GM23338 (cell line): ENCODE measurements around the gene FHOD1. TPM values are rescaled to one million over a fixed set of nuclear protein-coding genes. Genes with fewer than 3 reads are reported as not detected.

Experiments
- ATAC-seq: fragments of 200-7000 bp; cut with Tn5 transposase; 3 replicates; pipeline ENCODE4 v1.9.1; 2020
- DNase-seq: peaks from one replicate; pipeline ENCODE4 v3.0.0-alpha.2; 2015; ENCODE audit warnings: low spot score
- H2AFZ ChIP-seq: fragments of 200-600 bp; sonication (generic); 2 replicates; pipeline ENCODE4 v1.8.0; 2016; ENCODE audit warnings: antibody characterized with exemption, mild to moderate bottlenecking, moderate library complexity
- H3F3A ChIP-seq: fragments of 200-600 bp; sonication (generic); replicated peaks from 2 replicates; pipeline ENCODE4 v1.8.0; 2017; ENCODE audit warnings: antibody characterized with exemption, mixed run types, low read depth
- H3K27ac ChIP-seq: fragments of 200-600 bp; sonication (generic); 2 replicates; pipeline ENCODE4 v1.6.1; 2016; ENCODE audit warnings: low read depth
- H3K27me3 ChIP-seq: fragments of 200-600 bp; sonication (generic); 2 replicates; pipeline ENCODE4 v1.8.0; 2016; ENCODE audit warnings: mild to moderate bottlenecking, mixed run types, moderate library complexity; ENCODE audit not compliant: insufficient read depth
- H3K36me3 ChIP-seq: fragments of 200-600 bp; sonication (generic); 2 replicates; pipeline ENCODE4 v1.8.0; 2016; ENCODE audit warnings: mild to moderate bottlenecking; ENCODE audit not compliant: insufficient read depth
- H3K4me1 ChIP-seq: fragments of 200-600 bp; sonication (generic); 2 replicates; pipeline ENCODE4 v1.8.0; 2016; ENCODE audit warnings: mild to moderate bottlenecking, moderate library complexity; ENCODE audit not compliant: insufficient read depth
- H3K4me2 ChIP-seq: fragments of 200-600 bp; sonication (generic); 2 replicates; pipeline ENCODE4 v1.7.1; 2017; ENCODE audit warnings: mixed run types
- H3K4me3 ChIP-seq: fragments of 200-600 bp; sonication (generic); 2 replicates; pipeline ENCODE4 v1.6.1; 2016; ENCODE audit warnings: mixed run types
- H3K79me2 ChIP-seq: fragments of 200-600 bp; sonication (generic); replicated peaks from 2 replicates; pipeline ENCODE4 v1.8.0; 2017; ENCODE audit warnings: mild to moderate bottlenecking; ENCODE audit not compliant: insufficient read depth
- H3K9me2 ChIP-seq: fragments of 200-600 bp; sonication (generic); 2 replicates; pipeline ENCODE4 v1.8.0; 2017; ENCODE audit not compliant: insufficient read depth
- H4K20me1 ChIP-seq: fragments of 200-600 bp; sonication (generic); replicated peaks from 2 replicates; pipeline ENCODE4 v1.8.0; 2017; ENCODE audit warnings: mild to moderate bottlenecking; ENCODE audit not compliant: insufficient read depth
- H3K27ac Mint-ChIP-seq: 2 replicates; pipeline ENCODE4 v1.8.0; 2020; ENCODE audit warnings: inconsistent platforms, mild to moderate bottlenecking, moderate library complexity, mixed read lengths
- H3K27me3 Mint-ChIP-seq: 3 replicates; pipeline ENCODE4 v1.8.0; 2022; ENCODE audit warnings: low read depth, mild to moderate bottlenecking, moderate library complexity, mixed read lengths, inconsistent platforms; ENCODE audit not compliant: insufficient read depth, poor library complexity
- H3K36me3 Mint-ChIP-seq: 3 replicates; pipeline ENCODE4 v1.8.0; 2021; ENCODE audit warnings: low read depth, mild to moderate bottlenecking, inconsistent platforms, moderate library complexity, mixed read lengths
- H3K4me1 Mint-ChIP-seq: 3 replicates; pipeline ENCODE4 v1.8.0; 2020; ENCODE audit warnings: mild to moderate bottlenecking, inconsistent platforms, mixed read lengths
- H3K4me3 Mint-ChIP-seq: 3 replicates; pipeline ENCODE4 v1.8.0; 2021; ENCODE audit warnings: moderate library complexity, mild to moderate bottlenecking, inconsistent platforms, mixed read lengths
- H3K9me3 Mint-ChIP-seq: 3 replicates; pipeline ENCODE4 v1.8.0; 2020; ENCODE audit warnings: moderate library complexity, mild to moderate bottlenecking, inconsistent platforms, mixed read lengths
- CREB1 ChIP-seq: fragments of 250-450 bp; sonication (Bioruptor Pico); IDR thresholded peaks from 2 replicates; pipeline ENCODE4 v1.5.0; 2020; ENCODE audit warnings: low read depth, mild to moderate bottlenecking, moderate library complexity
- EZH2 ChIP-seq: fragments of 200-600 bp; sonication (generic); IDR thresholded peaks from one replicate; pipeline ENCODE4 v1.8.0; 2017; ENCODE audit warnings: antibody characterized with exemption, mild to moderate bottlenecking, low read depth; ENCODE audit not compliant: unreplicated experiment
- EZH2phosphoT487 ChIP-seq: fragments of 200-600 bp; sonication (generic); IDR thresholded peaks from one replicate; pipeline ENCODE4 v1.8.1; 2018; ENCODE audit warnings: antibody characterized with exemption; ENCODE audit not compliant: unreplicated experiment
- JUNB ChIP-seq: IDR thresholded peaks from one replicate; pipeline ENCODE4 v1.6.1; 2016; ENCODE audit warnings: antibody characterized with exemption; ENCODE audit not compliant: unreplicated experiment
- NANOG ChIP-seq: IDR thresholded peaks from 2 replicates; pipeline ENCODE4 v1.6.1; 2016; ENCODE audit warnings: antibody characterized with exemption, borderline replicate concordance
- POLR2AphosphoS5 ChIP-seq: IDR thresholded peaks from 2 replicates; pipeline ENCODE4 v1.6.1; 2016; ENCODE audit warnings: antibody characterized with exemption, low read depth
- STAT1 ChIP-seq: IDR thresholded peaks from one replicate; pipeline ENCODE4 v1.6.1; 2016; ENCODE audit warnings: antibody characterized with exemption; ENCODE audit not compliant: unreplicated experiment
- ZNF114 ChIP-seq: fragments of 250-450 bp; sonication (Bioruptor Pico); IDR thresholded peaks from 2 replicates; pipeline ENCODE4 v1.5.0; 2020; ENCODE audit warnings: mild to moderate bottlenecking, moderate library complexity
- ZNF331 ChIP-seq: fragments of 250-450 bp; sonication (Bioruptor Pico); IDR thresholded peaks from 2 replicates; pipeline ENCODE4 v1.5.0; 2020; ENCODE audit warnings: low read depth, mild to moderate bottlenecking, moderate library complexity
- polyA plus RNA-seq: library from polyadenylated mRNA; unstranded; fragments of >200 nt; fragmentation: Nextera tagmentation; extraction: Ambion mirVana; gene quantifications from 2 replicates; pipeline ENCODE4 v1.2.1, GENCODE V29; 2016
- total RNA-seq: library from RNA; depleted of rRNA; stranded (reverse); fragments of >200 nt; shearing (Covaris generic); gene quantifications from 2 replicates; pipeline ENCODE4 v1.2.3, GENCODE V29; 2014
- TF ChIP-seq, protein P1 (sequence below), 2 experiments: fragments of 200-600 bp in 1 of 2; sonication (generic) in 1 of 2; conservative IDR thresholded peaks; 2 replicates each; pipeline versions ENCODE4 v1.5.1 to v1.6.1; 2016 to 2017; ENCODE audit warnings: antibody characterized with exemption in 2 of 2, low read depth in 2 of 2, mild to moderate bottlenecking in 2 of 2, moderate library complexity in 1 of 2
- TF ChIP-seq, protein P2 (sequence below): fragments of 250-450 bp; sonication (Bioruptor Pico); IDR thresholded peaks from 2 replicates; pipeline ENCODE4 v1.5.0; 2020; ENCODE audit warnings: mild to moderate bottlenecking, moderate library complexity
- TF ChIP-seq, protein P3 (sequence below): IDR thresholded peaks from 2 replicates; pipeline ENCODE4 v1.6.1; 2016; ENCODE audit warnings: antibody characterized with exemption

Gene FHOD1
- total and polyA plus RNA-seq, 2 experiments from 2014 or later: 26.2 to 52.7 TPM

DNA sequence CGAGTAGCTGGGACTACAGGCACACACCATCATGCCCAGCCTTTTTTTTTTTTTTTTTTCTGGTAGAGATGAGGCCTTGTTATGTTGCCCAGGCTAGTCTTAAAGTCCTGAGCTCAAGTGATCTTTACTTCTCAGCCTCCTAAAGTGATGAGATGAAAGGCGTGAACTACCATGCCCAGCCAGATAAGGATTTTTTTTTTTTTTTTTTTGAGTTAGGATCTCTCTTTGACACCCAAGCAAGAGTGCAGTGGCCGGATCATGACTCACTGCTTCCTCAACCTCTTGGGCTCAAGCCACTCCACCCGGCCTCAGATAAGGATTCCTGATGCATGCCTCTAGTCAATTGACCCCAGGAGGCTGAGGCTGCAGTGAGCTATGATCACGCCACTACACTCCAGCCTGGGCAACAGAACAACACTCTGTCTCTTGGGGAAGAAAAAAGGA lies 20.9 kb upstream of the FHOD1 start:
- Mint-ChIP-seq H3K4me3 (no peak overlapping the region), H3K27me3 (peaks cover 17% of the 10 kb centered on the region), H3K36me3 (no peaks in the 10 kb centered on the region; the same call in 2 of the 3 replicates), H3K9me3 (no peaks in the 10 kb centered on the region), H3K27ac (no peak overlapping the region), H3K4me1 (no peaks in the 10 kb centered on the region; the same call in 2 of the 3 replicates)
- TF ChIP-seq STAT1: no peak
- TF ChIP-seq ZNF331 (CRISPR knock-in tag): no peak
- TF ChIP-seq CREB1 (CRISPR knock-in tag): no peak
- Histone ChIP-seq H2AFZ (no peak overlapping the region), H3K9me2 (no peaks in the 10 kb centered on the region), H3K27me3 (no peaks in the 10 kb centered on the region), H3K4me3 (no peak overlapping the region), H3K36me3 (no peaks in the 10 kb centered on the region), H3K79me2 (no peaks in the 10 kb centered on the region), H3K4me2 (no peak overlapping the region), H3F3A (no peaks in the 10 kb centered on the region), H3K4me1 (peaks cover 7% of the 10 kb centered on the region; the same call in 1 of the 2 replicates), H3K27ac (no peak overlapping the region), H4K20me1 (peaks cover 3% of the 10 kb centered on the region)
- ATAC-seq: no peak
- no peak for DNase-seq

DNA sequence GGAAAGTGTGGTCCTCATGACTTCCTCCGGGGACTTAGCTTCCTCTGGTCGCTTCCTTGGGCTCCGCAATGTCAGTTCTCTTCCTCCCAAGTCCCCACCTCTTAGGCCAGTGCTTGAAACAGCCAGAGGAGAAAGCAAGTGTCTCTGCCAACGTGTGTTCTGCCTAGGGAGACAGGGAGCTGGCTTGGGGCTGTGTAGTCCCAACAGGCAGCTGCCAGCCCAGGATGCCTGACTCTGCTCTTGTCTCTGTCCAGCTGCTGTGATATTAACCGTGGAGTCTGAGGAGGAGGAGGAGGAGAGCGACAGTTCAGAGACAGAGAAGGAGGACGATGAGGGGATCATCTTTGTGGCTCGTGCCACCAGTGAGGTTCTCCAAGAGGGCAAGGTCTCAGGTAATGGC lies 18.6 kb upstream of the FHOD1 start:
- Mint-ChIP-seq H3K27ac (no peak overlapping the region), H3K27me3 (peaks cover 15% of the 10 kb centered on the region), H3K36me3 (no peaks in the 10 kb centered on the region; the same call in 2 of the 3 replicates), H3K4me1 (no peaks in the 10 kb centered on the region; the same call in 1 of the 3 replicates), H3K4me3 (no peak overlapping the region; the same call in 2 of the 3 replicates), H3K9me3 (no peaks in the 10 kb centered on the region)
- H3K36me3 ChIP-seq: no peaks in the 10 kb centered on the region
- no peaks in the 10 kb centered on the region for H3F3A ChIP-seq
- H3K4me3 ChIP-seq: no peak overlapping the region
- no peak overlapping the region for H2AFZ ChIP-seq
- no peak overlapping the region for H3K4me2 ChIP-seq
- ATAC-seq: no peak
- no peak for DNase-seq
- H3K79me2 ChIP-seq: no peaks in the 10 kb centered on the region
- H3K27ac ChIP-seq: no peak overlapping the region
- H3K27me3 ChIP-seq: no peaks in the 10 kb centered on the region
- H3K4me1 ChIP-seq: peaks cover 7% of the 10 kb centered on the region; the same call in 1 of the 2 replicates
- H3K9me2 ChIP-seq: no peaks in the 10 kb centered on the region
- H4K20me1 ChIP-seq: peaks cover 3% of the 10 kb centered on the region
- TF ChIP-seq, protein P1, sequence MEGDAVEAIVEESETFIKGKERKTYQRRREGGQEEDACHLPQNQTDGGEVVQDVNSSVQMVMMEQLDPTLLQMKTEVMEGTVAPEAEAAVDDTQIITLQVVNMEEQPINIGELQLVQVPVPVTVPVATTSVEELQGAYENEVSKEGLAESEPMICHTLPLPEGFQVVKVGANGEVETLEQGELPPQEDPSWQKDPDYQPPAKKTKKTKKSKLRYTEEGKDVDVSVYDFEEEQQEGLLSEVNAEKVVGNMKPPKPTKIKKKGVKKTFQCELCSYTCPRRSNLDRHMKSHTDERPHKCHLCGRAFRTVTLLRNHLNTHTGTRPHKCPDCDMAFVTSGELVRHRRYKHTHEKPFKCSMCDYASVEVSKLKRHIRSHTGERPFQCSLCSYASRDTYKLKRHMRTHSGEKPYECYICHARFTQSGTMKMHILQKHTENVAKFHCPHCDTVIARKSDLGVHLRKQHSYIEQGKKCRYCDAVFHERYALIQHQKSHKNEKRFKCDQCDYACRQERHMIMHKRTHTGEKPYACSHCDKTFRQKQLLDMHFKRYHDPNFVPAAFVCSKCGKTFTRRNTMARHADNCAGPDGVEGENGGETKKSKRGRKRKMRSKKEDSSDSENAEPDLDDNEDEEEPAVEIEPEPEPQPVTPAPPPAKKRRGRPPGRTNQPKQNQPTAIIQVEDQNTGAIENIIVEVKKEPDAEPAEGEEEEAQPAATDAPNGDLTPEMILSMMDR (conservative IDR thresholded peaks at IDR 0.05; ENCODE audit: low read depth in 2 of 2): no peak
- TF ChIP-seq JUNB (no peak), NANOG (no peak), POLR2AphosphoS5 (no peak), EZH2 (no peak), CREB1 (CRISPR knock-in tag) (no peak), ZNF114 (CRISPR knock-in tag) (no peak), STAT1 (no peak), EZH2phosphoT487 (no peak), ZNF331 (CRISPR knock-in tag) (no peak)
- TF ChIP-seq, protein P2, sequence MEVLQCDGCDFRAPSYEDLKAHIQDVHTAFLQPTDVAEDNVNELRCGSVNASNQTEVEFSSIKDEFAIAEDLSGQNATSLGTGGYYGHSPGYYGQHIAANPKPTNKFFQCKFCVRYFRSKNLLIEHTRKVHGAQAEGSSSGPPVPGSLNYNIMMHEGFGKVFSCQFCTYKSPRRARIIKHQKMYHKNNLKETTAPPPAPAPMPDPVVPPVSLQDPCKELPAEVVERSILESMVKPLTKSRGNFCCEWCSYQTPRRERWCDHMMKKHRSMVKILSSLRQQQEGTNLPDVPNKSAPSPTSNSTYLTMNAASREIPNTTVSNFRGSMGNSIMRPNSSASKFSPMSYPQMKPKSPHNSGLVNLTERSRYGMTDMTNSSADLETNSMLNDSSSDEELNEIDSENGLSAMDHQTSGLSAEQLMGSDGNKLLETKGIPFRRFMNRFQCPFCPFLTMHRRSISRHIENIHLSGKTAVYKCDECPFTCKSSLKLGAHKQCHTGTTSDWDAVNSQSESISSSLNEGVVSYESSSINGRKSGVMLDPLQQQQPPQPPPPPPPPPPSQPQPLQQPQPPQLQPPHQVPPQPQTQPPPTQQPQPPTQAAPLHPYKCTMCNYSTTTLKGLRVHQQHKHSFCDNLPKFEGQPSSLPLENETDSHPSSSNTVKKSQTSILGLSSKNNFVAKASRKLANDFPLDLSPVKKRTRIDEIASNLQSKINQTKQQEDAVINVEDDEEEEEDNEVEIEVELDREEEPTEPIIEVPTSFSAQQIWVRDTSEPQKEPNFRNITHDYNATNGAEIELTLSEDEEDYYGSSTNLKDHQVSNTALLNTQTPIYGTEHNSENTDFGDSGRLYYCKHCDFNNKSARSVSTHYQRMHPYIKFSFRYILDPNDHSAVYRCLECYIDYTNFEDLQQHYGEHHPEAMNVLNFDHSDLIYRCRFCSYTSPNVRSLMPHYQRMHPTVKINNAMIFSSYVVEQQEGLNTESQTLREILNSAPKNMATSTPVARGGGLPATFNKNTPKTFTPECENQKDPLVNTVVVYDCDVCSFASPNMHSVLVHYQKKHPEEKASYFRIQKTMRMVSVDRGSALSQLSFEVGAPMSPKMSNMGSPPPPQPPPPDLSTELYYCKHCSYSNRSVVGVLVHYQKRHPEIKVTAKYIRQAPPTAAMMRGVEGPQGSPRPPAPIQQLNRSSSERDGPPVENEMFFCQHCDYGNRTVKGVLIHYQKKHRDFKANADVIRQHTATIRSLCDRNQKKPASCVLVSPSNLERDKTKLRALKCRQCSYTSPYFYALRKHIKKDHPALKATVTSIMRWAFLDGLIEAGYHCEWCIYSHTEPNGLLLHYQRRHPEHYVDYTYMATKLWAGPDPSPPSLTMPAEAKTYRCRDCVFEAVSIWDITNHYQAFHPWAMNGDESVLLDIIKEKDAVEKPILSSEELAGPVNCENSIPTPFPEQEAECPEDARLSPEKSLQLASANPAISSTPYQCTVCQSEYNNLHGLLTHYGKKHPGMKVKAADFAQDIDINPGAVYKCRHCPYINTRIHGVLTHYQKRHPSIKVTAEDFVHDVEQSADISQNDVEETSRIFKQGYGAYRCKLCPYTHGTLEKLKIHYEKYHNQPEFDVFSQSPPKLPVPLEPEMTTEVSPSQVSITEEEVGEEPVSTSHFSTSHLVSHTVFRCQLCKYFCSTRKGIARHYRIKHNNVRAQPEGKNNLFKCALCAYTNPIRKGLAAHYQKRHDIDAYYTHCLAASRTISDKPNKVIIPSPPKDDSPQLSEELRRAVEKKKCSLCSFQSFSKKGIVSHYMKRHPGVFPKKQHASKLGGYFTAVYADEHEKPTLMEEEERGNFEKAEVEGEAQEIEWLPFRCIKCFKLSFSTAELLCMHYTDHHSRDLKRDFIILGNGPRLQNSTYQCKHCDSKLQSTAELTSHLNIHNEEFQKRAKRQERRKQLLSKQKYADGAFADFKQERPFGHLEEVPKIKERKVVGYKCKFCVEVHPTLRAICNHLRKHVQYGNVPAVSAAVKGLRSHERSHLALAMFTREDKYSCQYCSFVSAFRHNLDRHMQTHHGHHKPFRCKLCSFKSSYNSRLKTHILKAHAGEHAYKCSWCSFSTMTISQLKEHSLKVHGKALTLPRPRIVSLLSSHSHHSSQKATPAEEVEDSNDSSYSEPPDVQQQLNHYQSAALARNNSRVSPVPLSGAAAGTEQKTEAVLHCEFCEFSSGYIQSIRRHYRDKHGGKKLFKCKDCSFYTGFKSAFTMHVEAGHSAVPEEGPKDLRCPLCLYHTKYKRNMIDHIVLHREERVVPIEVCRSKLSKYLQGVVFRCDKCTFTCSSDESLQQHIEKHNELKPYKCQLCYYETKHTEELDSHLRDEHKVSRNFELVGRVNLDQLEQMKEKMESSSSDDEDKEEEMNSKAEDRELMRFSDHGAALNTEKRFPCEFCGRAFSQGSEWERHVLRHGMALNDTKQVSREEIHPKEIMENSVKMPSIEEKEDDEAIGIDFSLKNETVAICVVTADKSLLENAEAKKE (CRISPR knock-in tag): no peak
- TF ChIP-seq, protein P3, sequence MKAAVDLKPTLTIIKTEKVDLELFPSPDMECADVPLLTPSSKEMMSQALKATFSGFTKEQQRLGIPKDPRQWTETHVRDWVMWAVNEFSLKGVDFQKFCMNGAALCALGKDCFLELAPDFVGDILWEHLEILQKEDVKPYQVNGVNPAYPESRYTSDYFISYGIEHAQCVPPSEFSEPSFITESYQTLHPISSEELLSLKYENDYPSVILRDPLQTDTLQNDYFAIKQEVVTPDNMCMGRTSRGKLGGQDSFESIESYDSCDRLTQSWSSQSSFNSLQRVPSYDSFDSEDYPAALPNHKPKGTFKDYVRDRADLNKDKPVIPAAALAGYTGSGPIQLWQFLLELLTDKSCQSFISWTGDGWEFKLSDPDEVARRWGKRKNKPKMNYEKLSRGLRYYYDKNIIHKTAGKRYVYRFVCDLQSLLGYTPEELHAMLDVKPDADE: no peak
